HG03025 (cell line): ENCODE data around the gene KRTAP2-3.
"Not testable (repeated sequence)": the region's sequence is repeated elsewhere in the genome, so short reads cannot be mapped to it uniquely, and the experiment has no call there.

ENCODE experiments used
- ATAC-seq: cut with Tn5 transposase; IDR thresholded peaks from one replicate; pipeline ENCODE4 v1.9.1; 2021; ENCODE audit warnings: mild to moderate bottlenecking, moderate library complexity; ENCODE audit not compliant: unreplicated experiment, low FRiP score

Gene KRTAP2-3, protein sequence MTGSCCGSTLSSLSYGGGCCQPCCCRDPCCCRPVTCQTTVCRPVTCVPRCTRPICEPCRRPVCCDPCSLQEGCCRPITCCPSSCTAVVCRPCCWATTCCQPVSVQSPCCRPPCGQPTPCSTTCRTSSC

DNA sequence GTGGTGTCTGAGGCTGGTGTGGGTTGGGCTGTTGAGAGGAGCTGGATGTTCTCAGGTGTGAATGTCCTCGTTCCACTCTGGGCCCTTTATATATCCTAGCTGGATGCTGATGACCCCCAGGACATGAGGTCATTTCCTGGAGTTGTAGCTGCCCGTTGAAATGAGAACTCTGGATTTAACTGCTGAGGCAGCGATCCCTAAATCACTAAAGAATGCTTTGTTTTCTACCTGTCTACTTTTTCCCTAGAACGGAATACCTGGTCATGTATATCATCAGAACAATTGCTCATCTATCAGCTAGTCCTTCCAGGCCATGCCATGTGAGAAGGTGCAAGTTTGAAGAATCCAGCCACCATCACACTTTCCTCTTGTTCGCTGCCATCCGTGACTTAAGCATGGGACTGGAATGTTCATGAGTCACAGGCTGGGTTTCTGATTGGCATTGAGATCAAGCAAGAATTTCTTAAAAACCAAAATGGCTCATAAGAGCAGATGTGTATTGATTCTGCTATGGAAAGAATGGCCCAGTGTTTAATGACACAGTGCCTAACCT, at the start of gene KRTAP2-3:
Gene KRTAP2-3 (minus strand): TSS at position 63 of the 553 bp plus-strand sequence. CDS start 64 bp downstream, outside the sequence.
- no peak for ATAC-seq

- not testable (repeated sequence) for ATAC-seq
Observed at GRCh38 chr17:41108728-41109386, 48.9 kb upstream of the KRTAP2-3 start.

GRCh38 chr17:41107941-41108450, 48.1 kb upstream of the KRTAP2-3 start:
- ATAC-seq = no peak

DNA sequence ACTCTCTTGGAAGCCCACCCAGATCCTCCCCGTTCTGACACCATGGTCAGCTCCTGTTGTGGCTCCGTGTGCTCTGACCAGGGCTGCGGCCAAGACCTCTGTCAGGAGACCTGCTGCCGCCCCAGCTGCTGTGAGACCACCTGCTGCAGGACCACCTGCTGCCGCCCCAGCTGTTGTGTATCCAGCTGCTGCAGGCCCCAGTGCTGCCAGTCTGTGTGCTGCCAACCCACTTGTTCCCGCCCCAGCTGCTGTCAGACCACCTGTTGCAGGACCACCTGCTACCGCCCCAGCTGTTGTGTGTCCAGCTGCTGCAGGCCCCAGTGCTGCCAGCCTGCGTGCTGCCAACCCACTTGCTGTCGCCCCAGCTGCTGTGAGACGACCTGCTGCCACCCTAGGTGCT, 45.4 kb upstream of the KRTAP2-3 start, which contains the start of gene KRTAP4-9:
Gene KRTAP4-9 (plus strand): TSS at position 43 of the 400 bp plus-strand sequence. CDS start 0 bp downstream, at position 43.
- not testable (repeated sequence) for ATAC-seq

DNA sequence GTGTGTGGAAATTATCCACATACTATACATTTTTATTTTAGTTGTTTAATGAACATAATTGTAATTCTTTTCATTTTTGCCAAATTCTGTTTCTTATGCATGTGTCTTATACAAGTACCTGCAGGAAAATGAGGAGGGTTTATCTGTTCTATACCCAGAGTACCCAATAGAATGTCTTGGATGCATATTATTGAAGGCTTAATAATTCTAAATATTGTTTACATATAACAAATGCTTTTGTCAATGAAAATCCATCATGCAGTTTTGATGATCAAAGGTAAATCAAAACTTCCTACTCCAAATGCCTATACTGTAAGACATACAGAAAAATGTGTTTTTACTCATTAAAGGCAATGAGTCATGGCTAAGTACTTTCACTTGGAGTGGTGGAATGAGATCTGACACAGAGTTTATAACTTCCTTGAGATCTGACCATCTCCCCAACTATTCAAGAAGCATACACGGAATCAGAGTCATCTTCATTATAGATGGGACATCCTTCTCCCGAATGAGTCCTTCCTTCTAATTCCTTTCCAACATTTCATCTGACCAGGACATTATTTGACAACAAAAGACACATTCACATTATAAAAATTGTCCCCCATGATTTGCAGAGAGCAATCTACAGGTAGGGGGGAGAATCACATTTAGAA, 44.6 kb upstream of the KRTAP2-3 start:
- ATAC-seq = not testable (repeated sequence)

DNA sequence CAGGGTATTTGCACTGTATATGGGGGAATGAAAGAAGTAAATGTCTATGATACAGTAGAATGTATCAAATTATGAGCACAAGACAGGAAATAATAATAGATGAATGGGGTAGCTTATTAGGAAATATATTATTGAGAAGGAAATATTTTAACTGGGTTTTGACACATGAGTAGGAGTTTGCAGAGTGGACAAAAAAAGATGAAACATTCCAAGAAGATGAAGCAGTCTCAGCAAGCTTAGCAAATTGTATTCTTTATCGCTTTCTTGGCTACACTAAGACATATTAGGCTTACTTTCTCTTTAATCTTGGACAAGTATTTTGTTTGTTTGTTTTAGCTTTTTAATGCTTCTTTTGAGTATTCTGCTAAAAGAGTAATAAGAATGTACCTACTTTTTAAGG, 44.0 kb upstream of the KRTAP2-3 start:
- ATAC-seq = no peak

DNA sequence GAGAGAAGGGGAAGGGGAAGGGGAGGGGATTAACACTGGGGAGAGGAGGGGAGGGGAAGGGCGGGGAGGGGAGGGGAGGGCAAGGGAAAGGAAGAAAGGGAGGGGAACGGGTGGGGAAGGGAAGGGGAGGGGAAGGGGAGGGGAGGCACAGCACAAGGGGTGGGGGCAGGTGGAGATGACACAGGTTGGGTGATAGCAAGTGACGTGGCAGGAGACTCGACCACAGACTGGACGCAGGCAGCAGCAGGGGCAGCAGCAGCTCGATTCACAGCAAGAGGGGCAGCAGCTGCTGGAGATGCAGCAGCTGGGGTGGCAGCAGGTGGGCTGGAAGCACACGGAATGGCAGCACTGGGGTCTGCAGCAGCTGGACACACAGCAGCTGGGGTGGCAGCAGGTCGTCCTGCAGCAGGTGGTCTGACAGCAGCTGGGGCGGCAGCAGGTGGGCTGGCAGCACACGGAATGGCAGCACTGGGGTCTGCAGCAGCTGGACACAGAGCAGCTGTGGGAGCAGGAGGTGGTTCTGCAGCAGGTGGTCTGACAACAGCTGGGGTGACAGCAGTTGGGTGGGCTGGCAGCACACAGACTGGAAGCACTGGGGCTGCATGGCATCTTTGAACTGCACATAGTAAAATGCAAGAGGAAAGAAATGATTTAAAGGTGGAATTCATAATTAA, 41.8 kb upstream of the KRTAP2-3 start, which contains the start of gene KRTAP4-16:
Gene KRTAP4-16 (minus strand): TSS at position 624 of the 674 bp plus-strand sequence. CDS start 0 bp downstream, at position 624.
- no peak for ATAC-seq

DNA sequence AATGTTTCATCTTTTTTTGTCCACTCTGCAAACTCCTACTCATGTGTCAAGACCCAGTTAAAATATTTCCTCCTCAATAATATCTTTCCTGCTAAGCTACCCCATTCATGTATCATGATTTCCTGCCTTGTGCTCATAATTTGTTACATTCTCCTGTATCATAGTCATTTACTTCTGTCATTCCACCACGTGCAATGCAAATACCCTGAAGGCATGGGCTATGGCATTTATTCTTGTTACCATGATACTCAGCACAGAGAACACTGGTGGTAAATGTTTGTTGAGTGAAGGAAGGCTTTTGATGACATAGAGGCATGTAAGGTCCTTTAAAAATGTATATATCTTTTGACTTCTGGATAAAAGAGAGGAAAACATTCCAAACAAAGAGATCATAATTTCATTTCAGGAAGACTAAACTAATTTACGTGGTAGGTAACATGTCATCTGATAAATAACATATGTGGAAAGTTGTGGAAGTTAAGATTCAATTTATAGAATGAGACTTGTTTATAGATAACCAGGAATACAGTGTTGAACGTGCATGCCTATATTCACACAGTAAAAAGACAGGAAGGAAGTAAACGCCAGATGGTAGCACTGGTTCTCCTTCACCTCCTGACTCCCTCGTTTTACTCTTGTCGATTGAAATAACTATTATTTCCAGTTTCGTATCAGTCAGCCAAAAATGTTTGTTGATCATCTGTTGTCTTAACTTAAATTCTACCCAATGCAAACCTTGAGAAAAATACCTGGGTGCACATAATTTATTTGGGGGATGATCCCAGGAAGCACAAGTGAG, 40.0 kb upstream of the KRTAP2-3 start:
- ATAC-seq = not testable (repeated sequence)

GRCh38 chr17:41098481-41098880, 38.6 kb upstream of the KRTAP2-3 start:
- ATAC-seq = no peak

DNA sequence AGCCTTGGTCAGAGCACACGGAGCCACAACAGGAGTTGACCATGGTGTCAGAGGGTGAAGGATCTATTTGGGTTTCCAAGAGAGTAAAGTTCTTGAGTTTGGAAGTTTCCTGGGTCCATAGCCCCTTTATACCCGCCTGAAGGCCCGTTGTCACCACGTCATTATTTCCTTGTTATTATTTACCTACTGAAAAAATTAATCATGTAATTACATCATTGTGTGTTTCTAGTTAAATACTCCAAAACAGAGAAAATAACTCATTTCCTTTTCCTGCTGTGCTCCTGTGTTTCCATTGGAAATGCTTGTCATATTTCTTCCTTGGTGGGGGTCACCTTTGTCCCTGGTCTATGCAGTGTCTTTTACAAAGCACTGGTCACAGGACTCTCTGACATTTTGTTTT, 38.1 kb upstream of the KRTAP2-3 start, which contains the start of gene KRTAP4-8:
Gene KRTAP4-8 (minus strand): TSS at position 101 of the 400 bp plus-strand sequence. CDS start 58 bp downstream, at position 43.
- ATAC-seq = no peak

GRCh38 chr17:41096055-41096454, 36.1 kb upstream of the KRTAP2-3 start:
- no peak for ATAC-seq

- not testable (repeated sequence) for ATAC-seq
Observed at GRCh38 chr17:41088760-41089352, 28.9 kb upstream of the KRTAP2-3 start.

DNA sequence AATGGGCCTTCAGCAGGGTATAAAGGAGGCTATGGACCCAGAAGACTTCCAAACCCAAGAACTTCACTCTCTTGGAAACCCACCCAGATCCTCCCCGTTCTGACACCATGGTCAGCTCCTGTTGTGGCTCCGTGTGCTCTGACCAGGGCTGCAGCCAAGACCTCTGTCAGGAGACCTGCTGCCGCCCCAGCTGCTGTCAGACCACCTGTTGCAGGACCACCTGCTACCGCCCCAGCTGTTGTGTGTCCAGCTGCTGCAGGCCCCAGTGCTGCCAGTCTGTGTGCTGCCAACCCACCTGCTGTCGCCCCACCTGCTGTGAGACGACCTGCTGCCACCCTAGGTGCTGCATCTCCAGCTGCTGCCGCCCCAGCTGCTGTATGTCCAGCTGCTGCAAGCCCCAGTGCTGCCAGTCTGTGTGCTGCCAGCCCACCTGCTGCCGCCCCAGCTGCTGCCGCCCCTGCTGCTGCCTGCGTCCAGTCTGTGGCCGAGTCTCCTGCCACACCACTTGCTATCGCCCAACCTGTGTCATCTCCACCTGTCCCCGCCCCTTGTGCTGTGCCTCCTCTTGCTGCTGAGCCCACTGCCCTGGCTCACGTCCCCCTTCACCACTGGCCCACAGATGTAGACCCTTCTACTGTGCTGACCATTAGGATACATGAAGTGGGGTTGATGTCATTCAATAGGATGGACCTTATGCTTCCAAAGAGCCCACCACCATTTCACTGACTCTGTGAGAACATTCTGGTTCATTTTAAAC, 24.4 kb upstream of the KRTAP2-3 start, which contains the start of gene KRTAP4-7:
Gene KRTAP4-7 (plus strand): TSS at position 51 of the 757 bp plus-strand sequence. CDS start 57 bp downstream, at position 108.
- ATAC-seq = not testable (repeated sequence)

DNA sequence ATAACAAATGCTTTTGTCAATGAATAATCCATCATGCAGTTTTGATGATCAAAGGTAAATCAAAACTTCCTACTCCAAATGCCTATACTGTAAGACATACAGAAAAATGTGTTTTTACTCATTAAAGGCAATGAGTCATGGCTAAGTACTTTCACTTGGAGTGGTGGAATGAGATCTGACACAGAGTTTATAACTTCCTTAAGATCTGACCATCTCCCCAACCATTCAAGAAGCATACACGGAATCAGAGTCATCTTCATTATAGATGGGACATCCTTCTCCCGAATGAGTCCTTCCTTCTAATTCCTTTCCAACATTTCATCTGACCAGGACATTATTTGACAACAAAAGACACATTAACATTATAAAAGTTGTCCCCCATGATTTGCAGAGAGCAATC, 23.5 kb upstream of the KRTAP2-3 start:
- ATAC-seq = not testable (repeated sequence)

DNA sequence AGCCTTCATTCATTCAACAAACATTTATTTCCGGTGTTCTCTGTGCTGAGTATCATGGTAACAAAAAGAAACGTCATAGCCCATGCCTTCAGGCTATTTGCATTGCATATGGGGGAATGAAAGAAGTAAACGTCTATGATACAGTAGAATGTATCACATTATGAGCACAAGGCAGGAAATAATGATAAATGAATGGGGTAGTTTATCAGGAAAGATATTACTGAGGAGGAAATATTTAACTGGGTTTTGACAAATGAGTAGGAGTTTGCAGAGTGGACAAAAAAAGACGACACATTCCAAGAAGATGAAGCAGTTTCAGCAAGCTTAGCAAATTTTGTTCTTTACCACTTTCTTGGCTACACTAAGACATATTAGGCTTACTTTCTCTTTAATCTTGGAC, 22.7 kb upstream of the KRTAP2-3 start:
- ATAC-seq = no peak

GRCh38 chr17:41076788-41077187, 16.9 kb upstream of the KRTAP2-3 start:
- no peak for ATAC-seq

GRCh38 chr17:41073676-41074075, 13.8 kb upstream of the KRTAP2-3 start:
- no peak for ATAC-seq
